ENCODE results near the gene TMEM33.

TMEM33 gene

GRCh38 chr4:42008011-42008786 is 73.0 kb downstream of the TMEM33 start:
- no peak for DNase-seq

All from T-helper 9 cell (primary cell).